ENCODE data around the gene RIOK2. TPM values are rescaled to one million over a fixed set of nuclear protein-coding genes. Genes with fewer than 3 reads are reported as not detected.

The RIOK2 gene
- total RNA-seq, 4 donors from 2014 or later = 7.4 to 19.5 (median 15.3) TPM

DNA sequence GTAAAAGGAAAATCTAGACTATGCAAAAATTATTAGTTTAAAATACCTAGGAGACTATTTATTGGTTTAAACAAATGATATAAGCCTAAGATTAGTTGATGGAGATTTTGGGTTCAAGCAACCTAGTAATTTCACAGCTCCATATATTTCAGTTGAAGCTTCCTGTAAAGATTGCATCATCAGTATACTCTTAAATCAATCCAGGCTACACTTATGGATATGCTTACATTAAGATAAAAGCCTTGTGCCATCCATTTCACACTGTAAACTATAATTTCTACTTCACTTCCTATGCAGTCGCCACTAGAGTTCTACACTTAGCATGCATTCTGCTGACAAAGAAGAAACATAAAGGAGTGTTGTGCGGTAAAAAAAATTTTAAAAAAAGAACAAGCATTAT lies 33.3 kb downstream of the RIOK2 start:
- TF ChIP-seq, protein P1, sequence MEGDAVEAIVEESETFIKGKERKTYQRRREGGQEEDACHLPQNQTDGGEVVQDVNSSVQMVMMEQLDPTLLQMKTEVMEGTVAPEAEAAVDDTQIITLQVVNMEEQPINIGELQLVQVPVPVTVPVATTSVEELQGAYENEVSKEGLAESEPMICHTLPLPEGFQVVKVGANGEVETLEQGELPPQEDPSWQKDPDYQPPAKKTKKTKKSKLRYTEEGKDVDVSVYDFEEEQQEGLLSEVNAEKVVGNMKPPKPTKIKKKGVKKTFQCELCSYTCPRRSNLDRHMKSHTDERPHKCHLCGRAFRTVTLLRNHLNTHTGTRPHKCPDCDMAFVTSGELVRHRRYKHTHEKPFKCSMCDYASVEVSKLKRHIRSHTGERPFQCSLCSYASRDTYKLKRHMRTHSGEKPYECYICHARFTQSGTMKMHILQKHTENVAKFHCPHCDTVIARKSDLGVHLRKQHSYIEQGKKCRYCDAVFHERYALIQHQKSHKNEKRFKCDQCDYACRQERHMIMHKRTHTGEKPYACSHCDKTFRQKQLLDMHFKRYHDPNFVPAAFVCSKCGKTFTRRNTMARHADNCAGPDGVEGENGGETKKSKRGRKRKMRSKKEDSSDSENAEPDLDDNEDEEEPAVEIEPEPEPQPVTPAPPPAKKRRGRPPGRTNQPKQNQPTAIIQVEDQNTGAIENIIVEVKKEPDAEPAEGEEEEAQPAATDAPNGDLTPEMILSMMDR (IDR thresholded peaks at IDR 0.05) = no peak
- no peak for TF ChIP-seq POLR2A (IDR thresholded peaks at IDR 0.05)
- no peak for DNase-seq
- no peaks in the 10 kb centered on the region for H3K36me3 ChIP-seq
- 86 to 95% methylated on average over 2 of the region's 2 CpGs for WGBS, 2 donors
- intact Hi-C loops (cut with DNase I) = no loop called here
- no peak overlapping the region for H3K4me3 ChIP-seq
- H3K4me1 ChIP-seq = no peaks in the 10 kb centered on the region
- no peaks in the 10 kb centered on the region for H3K9me3 ChIP-seq
- no peaks in the 10 kb centered on the region for H3K27me3 ChIP-seq
- no peak overlapping the region for H3K27ac ChIP-seq

DNA sequence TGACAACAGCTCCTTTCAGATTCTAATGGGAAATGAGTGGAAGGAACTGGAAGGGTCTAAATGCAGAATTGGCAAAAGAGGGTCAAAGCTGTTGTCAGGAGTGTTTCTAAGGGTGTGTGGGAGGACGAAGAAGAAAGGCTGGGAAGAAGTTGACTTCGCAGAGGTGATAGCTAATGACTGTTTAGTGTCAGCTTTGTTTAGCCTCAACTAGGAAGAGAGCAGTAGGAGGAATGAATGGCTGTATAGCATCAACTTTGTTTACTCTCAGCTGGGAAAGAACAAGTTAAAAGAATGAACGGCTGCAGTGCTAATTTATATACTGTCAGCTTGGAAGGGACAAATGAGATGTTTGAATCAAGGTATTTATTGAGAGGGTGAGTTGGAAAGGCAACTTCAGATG lies 34.8 kb downstream of the RIOK2 start:
- TF ChIP-seq, protein P1 (IDR thresholded peaks at IDR 0.05) = no peak
- TF ChIP-seq POLR2A (IDR thresholded peaks at IDR 0.05) = no peak
- DNase-seq = no peak
- intact Hi-C loops (cut with DNase I) = no loop called here
- Histone ChIP-seq H3K27me3 (no peaks in the 10 kb centered on the region), H3K4me3 (no peak overlapping the region), H3K36me3 (no peaks in the 10 kb centered on the region), H3K27ac (no peak overlapping the region), H3K4me1 (no peaks in the 10 kb centered on the region), H3K9me3 (no peaks in the 10 kb centered on the region)
- 47 to 57% methylated on average over 3 of the region's 3 CpGs for WGBS, 2 donors

DNA sequence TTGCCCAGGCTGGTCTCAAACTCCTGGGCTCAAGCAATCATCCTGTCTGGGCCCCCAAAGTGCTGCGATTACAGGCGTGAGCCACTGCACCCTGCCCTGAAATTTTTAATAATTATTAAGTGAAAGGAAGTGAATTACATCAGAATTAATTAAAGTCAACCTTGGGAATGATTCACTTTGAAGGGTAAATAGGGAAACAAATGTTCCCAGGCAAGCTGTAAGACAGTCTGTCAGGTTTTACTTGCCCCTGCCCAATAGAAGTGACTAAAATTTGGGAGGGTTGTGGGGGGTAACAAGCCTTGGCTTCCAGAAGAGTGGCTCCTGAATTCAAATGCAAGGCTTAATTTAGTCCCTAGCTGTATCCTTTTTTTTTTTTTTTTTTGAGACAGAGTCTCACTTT lies 39.3 kb downstream of the RIOK2 start:
- Histone ChIP-seq H3K4me3 (no peak overlapping the region), H3K9me3 (no peaks in the 10 kb centered on the region), H3K36me3 (no peaks in the 10 kb centered on the region), H3K27ac (no peak overlapping the region), H3K4me1 (peaks cover 0 to 10% (median 2%) of the 10 kb centered on the region in 3 donors), H3K27me3 (no peaks in the 10 kb centered on the region)
- no peak for DNase-seq
- intact Hi-C loops (cut with DNase I) = no loop called here
- TF ChIP-seq, protein P1 (IDR thresholded peaks at IDR 0.05) = no peak
- TF ChIP-seq POLR2A (IDR thresholded peaks at IDR 0.05) = no peak
- WGBS, 2 donors = 77 to 80% methylated on average over 2 of the region's 2 CpGs

DNA sequence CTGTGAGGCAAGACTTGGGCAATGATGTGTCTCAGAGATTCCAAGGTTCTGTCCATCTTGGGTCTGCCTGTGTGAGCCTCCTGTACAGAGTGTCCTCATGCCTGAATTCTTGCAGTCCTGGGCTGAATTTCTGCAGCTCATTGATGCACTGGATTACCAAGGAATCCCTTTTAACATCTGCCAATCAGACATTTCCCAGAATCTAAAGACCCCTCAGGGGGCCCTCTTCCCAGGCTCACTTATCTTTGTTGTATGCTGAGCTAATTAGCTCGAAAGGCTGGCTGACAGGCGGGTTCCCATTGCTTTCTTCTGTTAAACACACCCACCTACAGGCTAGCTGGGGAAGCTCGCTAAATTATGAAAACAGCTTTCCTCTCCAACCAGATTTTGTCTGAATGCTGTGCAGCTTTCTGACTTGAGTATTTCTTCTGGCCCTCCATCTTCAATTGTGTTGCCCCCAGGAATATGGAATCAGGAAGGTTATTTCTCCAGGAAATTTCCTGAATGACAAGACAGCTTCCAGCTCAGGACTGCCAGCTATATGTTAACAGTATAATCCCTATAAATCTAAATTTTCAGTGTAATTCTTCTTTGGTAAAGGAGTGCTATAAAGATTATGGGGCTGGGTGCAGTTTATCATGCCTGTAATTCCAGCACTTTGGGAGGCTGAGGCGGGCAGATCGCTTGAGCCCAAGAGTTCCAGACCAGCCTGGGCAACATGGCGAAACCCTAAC lies 40.4 kb downstream of the RIOK2 start, which contains the start of gene LIX1:
Gene LIX1, minus strand, starts transcription at position 91 of the 734 bp plus-strand sequence. Its CDS starts 35 bp downstream, at position 56.
- Histone ChIP-seq H3K4me1 (peaks cover 0 to 10% (median 2%) of the 10 kb centered on the region in 3 donors), H3K27me3 (no peaks in the 10 kb centered on the region), H3K27ac (no peak within 1 kb of the TSS), H3K9me3 (no peaks in the 10 kb centered on the region), H3K4me3 (no peak within 1 kb of the TSS), H3K36me3 (no peaks in the 10 kb centered on the region)
- no peak for TF ChIP-seq POLR2A (IDR thresholded peaks at IDR 0.05)
- TF ChIP-seq, protein P1 (IDR thresholded peaks at IDR 0.05) = peak in 5 of 6 experiments; percentile 15 to 51 (median 39)
- WGBS, 2 donors = 43 to 49% methylated on average over 5 to 6 of the region's 6 CpGs
- intact Hi-C loops (cut with DNase I) = no loop called here
- DNase-seq = no peak

DNA sequence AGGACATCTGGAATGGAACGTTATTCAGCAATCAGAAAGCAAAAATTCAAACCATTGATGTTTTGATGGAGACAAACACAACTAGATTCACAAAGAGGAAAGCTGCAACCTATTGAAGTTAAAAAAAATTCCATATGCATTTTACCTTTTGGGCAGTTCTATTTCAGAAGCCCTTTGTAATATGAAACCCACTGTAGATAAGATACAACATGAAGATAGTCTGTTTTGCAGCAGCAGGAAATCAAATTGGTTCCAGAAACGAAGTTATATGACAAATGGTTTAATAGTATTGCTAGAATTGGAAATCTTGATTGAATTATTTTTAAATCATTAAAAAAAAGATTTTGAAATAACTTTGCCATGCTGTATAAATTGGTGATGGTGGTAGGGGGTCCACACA lies 41.5 kb downstream of the RIOK2 start:
- Histone ChIP-seq H3K4me1 (peaks cover 0 to 10% (median 2%) of the 10 kb centered on the region in 3 donors), H3K36me3 (no peaks in the 10 kb centered on the region), H3K9me3 (no peaks in the 10 kb centered on the region), H3K4me3 (no peak overlapping the region), H3K27ac (no peak overlapping the region), H3K27me3 (no peaks in the 10 kb centered on the region)
- no peak for DNase-seq
- TF ChIP-seq POLR2A (IDR thresholded peaks at IDR 0.05) = no peak
- TF ChIP-seq, protein P1 (IDR thresholded peaks at IDR 0.05) = no peak
- 70% methylated on average over 2 of the region's 2 CpGs for WGBS, 2 donors
- intact Hi-C loops (cut with DNase I) = no loop called here

Measured in esophagus squamous epithelium (tissue), 5 donors.